ENCODE results near the gene BEND5.

The BEND5 gene

DNA sequence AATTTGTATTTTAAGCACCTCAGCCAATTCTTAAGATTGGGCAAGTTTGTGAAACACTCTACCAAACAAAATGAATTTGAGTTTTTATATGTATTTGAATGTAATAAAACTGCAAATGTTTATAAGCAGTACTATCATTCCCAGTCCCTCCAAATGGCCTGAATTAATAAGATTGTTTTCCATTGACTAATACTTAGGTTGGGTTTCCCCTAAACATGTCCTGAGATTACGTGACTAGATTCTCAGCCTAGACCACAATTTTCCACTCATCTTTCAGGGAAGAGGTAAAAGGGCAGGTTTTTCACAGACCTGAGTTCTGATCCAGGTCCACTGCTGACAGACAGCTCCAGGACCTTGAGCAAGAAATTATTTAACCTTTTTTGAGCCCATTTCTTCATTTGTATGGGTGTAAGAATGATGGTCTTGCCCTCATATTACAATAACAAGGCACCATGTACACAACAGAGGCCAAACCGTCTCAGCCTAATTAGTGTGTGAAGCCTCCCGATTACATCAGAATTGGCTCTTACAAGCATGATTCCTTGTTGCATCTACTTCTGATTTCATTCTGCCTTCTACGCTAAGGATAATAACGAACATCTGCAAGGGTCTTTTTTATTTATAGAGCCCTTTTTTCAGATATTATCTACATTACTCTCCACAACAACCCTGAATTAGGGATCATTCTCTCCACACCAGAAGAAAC is 51.2 kb downstream of the BEND5 start:
- DNase-seq (ENCODE audit: low spot score) = no peak
- Mint-ChIP-seq H3K27me3 (ENCODE audit: low read depth) (no peaks in the 10 kb centered on the region), H3K4me1 (ENCODE audit: low read depth) (no peaks in the 10 kb centered on the region), H3K9me3 (no peaks in the 10 kb centered on the region), H3K36me3 (ENCODE audit: low read depth) (no peaks in the 10 kb centered on the region), H3K27ac (no peak overlapping the region), H3K4me3 (no peak overlapping the region)

DNA sequence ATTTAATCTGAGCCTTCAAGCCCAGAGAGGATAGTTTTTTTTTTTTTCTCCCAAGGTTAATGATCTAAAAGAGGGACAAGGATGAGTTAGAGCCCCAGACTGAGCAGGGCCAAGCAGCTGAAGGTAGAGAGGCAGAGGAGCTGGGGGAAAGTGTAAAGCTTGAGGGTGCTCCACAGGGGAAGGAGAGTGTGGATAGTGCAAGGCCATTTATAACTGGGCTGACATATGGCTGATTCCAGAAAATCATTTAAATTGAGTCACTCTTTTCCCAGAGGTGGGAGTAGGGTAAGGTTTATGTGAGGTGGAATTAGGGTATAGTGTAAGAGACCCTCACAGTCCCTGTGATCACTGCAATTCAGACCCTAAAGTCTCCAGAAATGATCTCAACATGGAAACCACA is 55.8 kb downstream of the BEND5 start:
- H3K4me3 Mint-ChIP-seq = no peak overlapping the region
- no peaks in the 10 kb centered on the region for H3K9me3 Mint-ChIP-seq
- no peak for DNase-seq (ENCODE audit: low spot score)
- no peaks in the 10 kb centered on the region for H3K36me3 Mint-ChIP-seq (ENCODE audit: low read depth)
- H3K4me1 Mint-ChIP-seq (ENCODE audit: low read depth) = no peaks in the 10 kb centered on the region
- H3K27me3 Mint-ChIP-seq (ENCODE audit: low read depth) = no peaks in the 10 kb centered on the region
- no peak overlapping the region for H3K27ac Mint-ChIP-seq

DNA sequence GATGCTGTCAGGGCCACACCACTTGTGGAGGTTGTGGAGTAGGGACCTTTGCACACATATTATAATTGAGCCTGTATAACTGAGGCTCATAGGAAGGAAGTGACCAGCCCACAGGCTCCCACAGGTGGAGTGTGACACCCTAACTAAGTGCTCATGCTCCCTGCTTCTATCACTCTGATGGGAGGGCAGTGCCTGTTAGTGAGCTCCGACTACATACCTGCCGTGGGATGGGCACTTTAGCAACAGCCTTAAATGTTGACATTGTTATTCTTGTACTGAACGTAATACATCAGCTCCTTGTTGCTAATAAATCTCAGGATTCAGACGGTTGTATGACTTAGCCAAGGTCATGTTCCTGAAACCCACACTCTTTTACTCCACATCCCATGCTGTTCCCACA is 58.0 kb downstream of the BEND5 start:
- DNase-seq (ENCODE audit: low spot score) = no peak
- no peaks in the 10 kb centered on the region for H3K9me3 Mint-ChIP-seq
- no peaks in the 10 kb centered on the region for H3K27me3 Mint-ChIP-seq (ENCODE audit: low read depth)
- no peak overlapping the region for H3K4me3 Mint-ChIP-seq
- no peaks in the 10 kb centered on the region for H3K36me3 Mint-ChIP-seq (ENCODE audit: low read depth)
- H3K27ac Mint-ChIP-seq = no peak overlapping the region
- no peaks in the 10 kb centered on the region for H3K4me1 Mint-ChIP-seq (ENCODE audit: low read depth)

DNA sequence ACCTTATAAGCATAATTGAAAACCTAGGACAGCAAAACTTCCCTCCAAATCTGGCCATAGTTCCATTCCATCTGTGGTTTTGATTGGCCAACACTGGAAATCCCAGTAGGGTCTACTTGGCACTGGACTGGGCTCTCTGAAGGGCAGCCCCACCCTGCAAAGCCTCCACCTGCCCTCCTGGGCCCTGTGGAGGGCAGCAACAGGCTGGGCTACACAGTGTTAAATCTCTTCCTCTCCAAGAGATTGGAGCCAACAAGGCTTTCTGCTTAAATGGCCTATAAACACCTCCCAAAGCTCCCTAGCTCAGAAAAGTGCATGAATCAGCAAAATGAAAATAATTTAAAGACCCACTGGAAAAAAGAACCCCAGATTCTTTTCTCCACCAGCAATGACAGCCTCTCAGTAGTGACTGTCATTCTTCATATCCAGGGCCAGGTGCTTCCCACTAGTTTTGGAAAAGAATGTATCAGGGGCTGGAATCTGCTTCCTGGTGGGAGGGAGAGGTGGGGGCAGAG is 58.5 kb downstream of the BEND5 start:
- no peak overlapping the region for H3K27ac Mint-ChIP-seq
- no peaks in the 10 kb centered on the region for H3K36me3 Mint-ChIP-seq (ENCODE audit: low read depth)
- H3K4me3 Mint-ChIP-seq = no peak overlapping the region
- no peaks in the 10 kb centered on the region for H3K27me3 Mint-ChIP-seq (ENCODE audit: low read depth)
- H3K4me1 Mint-ChIP-seq (ENCODE audit: low read depth) = no peaks in the 10 kb centered on the region
- DNase-seq (ENCODE audit: low spot score) = no peak
- H3K9me3 Mint-ChIP-seq = no peaks in the 10 kb centered on the region

DNA sequence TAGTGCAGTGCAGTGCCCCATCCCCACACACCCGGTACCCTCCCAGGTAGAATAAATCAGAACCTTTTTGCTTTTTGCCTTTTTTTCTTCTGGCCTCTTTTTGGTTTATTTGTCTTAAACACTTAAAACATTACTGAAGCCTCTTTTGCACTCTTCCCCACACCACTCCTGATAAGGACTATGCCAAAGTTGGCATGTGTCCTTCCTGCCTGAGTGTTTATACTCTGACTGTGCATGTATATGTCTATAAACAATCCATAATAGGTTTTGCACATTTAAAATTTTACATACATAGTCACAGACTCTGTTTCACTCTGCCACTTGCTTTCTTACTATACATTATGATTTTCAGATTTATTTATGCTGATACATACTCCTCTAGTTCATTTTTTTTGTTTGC is 59.6 kb downstream of the BEND5 start:
- no peaks in the 10 kb centered on the region for H3K9me3 Mint-ChIP-seq

DNA sequence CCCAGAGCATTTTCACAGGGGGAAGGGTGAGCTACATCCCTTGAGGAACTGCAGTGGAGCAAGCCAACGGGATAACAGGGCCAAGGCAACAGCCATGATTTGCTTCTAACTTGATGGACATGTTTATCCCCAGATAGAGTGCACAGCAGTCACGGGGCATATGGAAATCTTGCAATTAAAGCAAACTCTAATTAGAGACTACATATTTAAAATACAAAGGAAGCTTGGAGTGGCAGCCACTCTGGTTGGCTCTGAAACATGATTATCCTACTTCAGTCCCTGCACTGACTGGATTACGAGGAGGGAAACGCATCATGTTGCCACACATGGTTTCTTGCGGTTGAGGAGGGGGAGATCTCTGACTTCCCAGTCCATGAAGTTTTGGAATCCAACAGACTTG is 60.8 kb downstream of the BEND5 start:
- Mint-ChIP-seq H3K4me3 (no peak overlapping the region), H3K36me3 (ENCODE audit: low read depth) (no peaks in the 10 kb centered on the region), H3K27me3 (ENCODE audit: low read depth) (no peaks in the 10 kb centered on the region), H3K9me3 (no peaks in the 10 kb centered on the region), H3K4me1 (ENCODE audit: low read depth) (no peaks in the 10 kb centered on the region), H3K27ac (no peak overlapping the region)
- no peak for DNase-seq (ENCODE audit: low spot score)

More for the DNA sequence above, 59.6 kb downstream of the BEND5 start:
- Mint-ChIP-seq H3K27me3 (ENCODE audit: low read depth) (no peaks in the 10 kb centered on the region), H3K4me1 (ENCODE audit: low read depth) (no peaks in the 10 kb centered on the region), H3K36me3 (ENCODE audit: low read depth) (no peaks in the 10 kb centered on the region), H3K4me3 (no peak overlapping the region), H3K27ac (no peak overlapping the region)
- no peak for DNase-seq (ENCODE audit: low spot score)

DNA sequence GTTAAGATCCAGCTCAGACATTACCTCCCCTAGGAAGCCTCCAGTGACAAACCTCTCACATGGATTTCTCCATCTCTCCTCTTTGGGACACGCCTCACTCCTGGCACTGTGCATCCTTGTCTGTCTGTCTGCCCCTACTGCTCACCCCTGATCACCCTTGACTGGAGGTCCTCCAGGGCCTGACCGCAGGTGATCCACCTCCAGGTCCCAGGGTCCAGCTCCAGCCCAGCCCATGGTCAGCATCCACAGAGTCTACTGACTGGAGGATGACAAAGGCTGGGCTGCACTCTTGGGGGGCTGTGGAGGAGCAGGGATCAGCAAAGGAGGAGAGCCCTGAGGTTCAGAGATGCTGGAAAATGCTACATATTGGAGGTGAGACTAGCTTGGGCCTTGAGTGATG is 65.8 kb downstream of the BEND5 start:
- no peaks in the 10 kb centered on the region for H3K9me3 Mint-ChIP-seq
- H3K36me3 Mint-ChIP-seq (ENCODE audit: low read depth) = no peaks in the 10 kb centered on the region
- DNase-seq (ENCODE audit: low spot score) = no peak
- no peak overlapping the region for H3K4me3 Mint-ChIP-seq
- no peak overlapping the region for H3K27ac Mint-ChIP-seq
- no peaks in the 10 kb centered on the region for H3K27me3 Mint-ChIP-seq (ENCODE audit: low read depth)
- H3K4me1 Mint-ChIP-seq (ENCODE audit: low read depth) = no peaks in the 10 kb centered on the region

DNA sequence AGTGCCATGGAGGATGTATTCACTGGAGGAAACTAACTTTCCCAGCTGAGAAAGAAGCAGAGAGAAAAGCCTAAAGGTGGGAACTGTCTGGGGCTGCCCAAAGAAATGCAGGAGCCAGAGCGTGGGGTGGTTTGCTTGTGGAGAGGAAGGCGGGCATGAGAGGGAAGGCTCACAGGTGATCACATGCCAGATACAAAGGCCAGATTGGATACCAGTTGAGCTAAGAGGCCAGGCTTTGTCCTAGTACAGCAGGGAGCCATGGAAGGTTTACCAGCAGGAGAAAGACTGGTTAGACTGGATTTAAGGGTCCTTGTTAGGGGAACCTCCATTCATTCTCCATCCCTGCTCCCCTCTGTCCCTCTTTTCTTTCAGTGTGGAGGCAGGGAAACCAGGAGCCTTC is 66.4 kb downstream of the BEND5 start:
- H3K9me3 Mint-ChIP-seq = no peaks in the 10 kb centered on the region
- H3K4me1 Mint-ChIP-seq (ENCODE audit: low read depth) = no peaks in the 10 kb centered on the region
- H3K27ac Mint-ChIP-seq = no peak overlapping the region
- H3K36me3 Mint-ChIP-seq (ENCODE audit: low read depth) = no peaks in the 10 kb centered on the region
- no peak for DNase-seq (ENCODE audit: low spot score)
- H3K4me3 Mint-ChIP-seq = no peak overlapping the region
- H3K27me3 Mint-ChIP-seq (ENCODE audit: low read depth) = peaks cover 6% of the 10 kb centered on the region

DNA sequence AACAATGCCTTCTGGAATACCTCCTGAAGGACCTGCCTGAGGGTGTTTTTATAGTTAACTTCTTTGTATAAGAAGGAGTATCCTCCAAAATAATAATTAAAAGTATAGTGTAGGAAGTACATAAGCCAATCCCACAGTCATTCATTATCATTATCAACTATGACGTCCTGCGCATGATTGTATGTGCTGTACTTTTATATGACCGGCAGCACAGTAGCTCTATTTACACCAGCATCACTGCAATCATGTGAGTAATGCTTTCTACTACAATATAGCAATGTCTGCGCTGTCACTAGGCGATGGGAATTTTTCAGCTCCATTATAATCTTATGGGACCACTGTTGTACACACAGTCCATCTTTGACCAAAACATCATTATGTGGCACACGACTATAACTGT is 72.0 kb downstream of the BEND5 start:
- peaks cover 25% of the 10 kb centered on the region for H3K27me3 Mint-ChIP-seq (ENCODE audit: low read depth)
- no peaks in the 10 kb centered on the region for H3K9me3 Mint-ChIP-seq
- no peak overlapping the region for H3K4me3 Mint-ChIP-seq

DNA sequence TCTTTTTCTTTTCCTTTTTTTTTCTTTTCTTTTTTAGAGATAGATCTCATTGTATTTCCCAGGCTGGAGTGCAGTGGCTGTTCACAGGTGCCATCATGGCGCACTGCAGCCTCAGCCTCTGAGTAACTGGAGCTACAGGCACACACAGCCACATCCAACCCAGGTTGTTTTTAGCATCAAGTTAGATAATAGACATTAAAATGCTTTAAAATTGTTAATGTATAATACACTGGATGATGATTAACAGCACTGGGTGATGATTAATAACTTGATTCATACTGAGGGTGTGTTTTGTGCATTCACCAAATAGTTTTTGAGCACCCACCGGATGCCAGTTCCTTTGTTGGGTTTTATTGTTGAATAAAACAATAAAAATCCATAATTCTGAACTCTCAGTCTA is 75.2 kb downstream of the BEND5 start:
- H3K27me3 Mint-ChIP-seq (ENCODE audit: low read depth) = peaks cover 30% of the 10 kb centered on the region
- DNase-seq (ENCODE audit: low spot score) = no peak
- H3K27ac Mint-ChIP-seq = no peak overlapping the region
- no peak overlapping the region for H3K4me3 Mint-ChIP-seq
- no peaks in the 10 kb centered on the region for H3K4me1 Mint-ChIP-seq (ENCODE audit: low read depth)
- H3K9me3 Mint-ChIP-seq = no peaks in the 10 kb centered on the region
- H3K36me3 Mint-ChIP-seq (ENCODE audit: low read depth) = no peaks in the 10 kb centered on the region

More for the DNA sequence above, 72.0 kb downstream of the BEND5 start:
- Mint-ChIP-seq H3K27ac (no peak overlapping the region), H3K36me3 (ENCODE audit: low read depth) (no peaks in the 10 kb centered on the region), H3K4me1 (ENCODE audit: low read depth) (no peaks in the 10 kb centered on the region)
- no peak for DNase-seq (ENCODE audit: low spot score)

DNA sequence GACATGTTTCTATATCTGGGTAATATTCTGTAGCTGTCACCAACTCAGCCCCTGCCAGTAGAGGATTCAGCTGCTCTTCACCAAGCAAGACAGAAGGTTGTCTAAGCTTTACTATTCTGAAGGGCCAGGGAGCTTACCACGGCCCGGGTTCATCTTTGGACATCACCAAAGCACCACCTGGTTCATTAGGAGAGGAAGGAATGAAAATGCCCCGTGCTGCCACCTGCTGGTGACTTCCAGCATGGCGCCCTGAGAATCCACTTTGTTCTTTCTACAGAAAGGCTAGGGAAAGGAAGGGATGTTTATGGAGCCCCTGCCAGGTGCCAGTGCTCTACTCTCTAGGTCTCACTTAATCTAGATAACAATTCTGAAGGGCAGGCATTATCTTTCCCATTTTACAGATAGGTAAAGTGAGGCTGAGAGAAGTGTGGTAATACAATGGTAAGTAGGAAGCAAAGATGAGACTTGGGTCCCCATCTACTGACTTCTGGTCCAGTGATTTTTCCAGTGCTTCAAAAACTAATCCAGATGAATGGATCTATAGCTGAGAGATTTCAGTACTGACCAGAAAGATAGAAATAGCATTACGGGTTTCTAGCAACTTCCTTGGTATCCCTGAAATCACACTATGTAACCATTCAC is 79.5 kb downstream of the BEND5 start:
- Mint-ChIP-seq H3K4me1 (ENCODE audit: low read depth) (no peaks in the 10 kb centered on the region), H3K27ac (no peak overlapping the region), H3K4me3 (no peak overlapping the region), H3K27me3 (ENCODE audit: low read depth) (peaks cover 15% of the 10 kb centered on the region), H3K9me3 (no peaks in the 10 kb centered on the region), H3K36me3 (ENCODE audit: low read depth) (no peaks in the 10 kb centered on the region)
- peak; percentile 35 for DNase-seq (ENCODE audit: low spot score)

DNA sequence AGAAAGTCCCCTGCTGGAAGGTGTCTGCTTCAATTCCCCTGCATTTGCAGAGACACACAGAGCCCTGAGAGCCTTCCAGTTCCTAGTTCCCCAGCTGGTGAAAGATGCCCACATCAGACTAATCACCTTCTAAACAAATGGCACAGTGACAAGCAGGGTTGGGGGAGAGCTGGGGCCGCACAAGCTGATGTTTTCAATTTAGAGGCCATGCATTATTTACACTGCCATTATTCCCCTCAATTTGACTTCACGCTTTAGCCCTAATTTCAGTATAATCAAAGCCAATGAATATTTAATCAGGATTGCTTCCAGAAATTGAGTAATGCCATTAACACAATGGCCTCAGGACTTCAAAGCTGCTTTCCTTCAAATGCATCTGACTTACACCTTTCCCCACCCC is 81.5 kb downstream of the BEND5 start:
- Mint-ChIP-seq H3K36me3 (ENCODE audit: low read depth) (no peaks in the 10 kb centered on the region), H3K9me3 (no peaks in the 10 kb centered on the region), H3K4me3 (no peak overlapping the region), H3K27ac (no peak overlapping the region), H3K4me1 (ENCODE audit: low read depth) (no peaks in the 10 kb centered on the region), H3K27me3 (ENCODE audit: low read depth) (peaks cover 5% of the 10 kb centered on the region)
- no peak for DNase-seq (ENCODE audit: low spot score)

DNA sequence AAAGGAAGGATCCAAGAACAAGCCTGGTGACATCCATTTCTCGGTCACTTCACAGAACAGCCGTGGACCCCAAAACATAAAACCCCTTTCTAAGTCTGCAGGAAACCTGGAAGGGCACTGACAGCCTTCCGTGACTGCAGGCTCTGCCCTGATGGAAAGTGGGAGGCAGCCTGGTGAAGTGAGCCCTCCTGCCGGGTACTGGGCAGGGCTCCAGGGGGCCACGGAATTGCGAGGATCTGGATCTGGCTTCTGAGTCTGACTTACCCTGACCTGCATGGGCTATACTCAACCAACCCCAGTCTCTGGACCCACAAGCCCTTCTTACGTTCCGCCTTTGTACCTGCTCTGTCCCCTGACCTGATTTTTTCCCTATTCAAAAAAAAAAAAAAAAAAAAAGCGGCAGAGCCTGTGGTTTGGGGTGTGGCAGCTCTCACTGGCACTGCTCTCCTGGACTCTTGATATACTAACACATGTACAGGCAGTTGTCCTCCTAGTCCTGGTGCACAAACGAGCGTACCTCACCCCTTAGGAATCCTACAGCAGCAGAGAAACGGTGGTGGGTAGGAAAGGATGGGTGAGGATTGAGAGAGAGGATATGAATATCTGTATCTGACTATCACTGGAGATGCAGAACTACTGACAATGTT is 82.9 kb downstream of the BEND5 start:
- DNase-seq (ENCODE audit: low spot score) = no peak
- Mint-ChIP-seq H3K27me3 (ENCODE audit: low read depth) (peaks cover under 1% of the 10 kb centered on the region), H3K9me3 (no peaks in the 10 kb centered on the region), H3K4me1 (ENCODE audit: low read depth) (no peaks in the 10 kb centered on the region), H3K4me3 (no peak overlapping the region), H3K27ac (no peak overlapping the region), H3K36me3 (ENCODE audit: low read depth) (no peaks in the 10 kb centered on the region)

DNA sequence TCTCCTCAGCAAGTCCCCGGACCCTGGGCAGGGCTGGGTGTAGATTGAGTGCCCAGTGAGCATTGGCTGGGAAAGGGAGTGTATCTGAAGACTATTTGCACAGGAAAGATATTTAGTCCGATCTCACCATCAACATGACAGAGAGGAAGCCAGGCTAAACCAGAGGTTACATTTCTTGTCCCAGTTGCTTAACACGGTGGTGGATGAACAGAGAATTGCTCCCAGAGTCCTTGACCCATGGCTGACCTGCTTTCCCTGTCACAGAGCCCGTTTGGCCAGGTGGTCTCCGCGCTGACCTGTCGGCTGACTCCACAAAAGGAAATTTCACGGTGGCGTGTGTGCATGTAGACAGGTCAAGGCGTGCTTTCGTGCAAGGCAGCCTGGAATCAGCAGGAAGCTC is 83.5 kb downstream of the BEND5 start:
- H3K27ac Mint-ChIP-seq = no peak overlapping the region
- DNase-seq (ENCODE audit: low spot score) = no peak
- H3K4me1 Mint-ChIP-seq (ENCODE audit: low read depth) = no peaks in the 10 kb centered on the region
- H3K36me3 Mint-ChIP-seq (ENCODE audit: low read depth) = no peaks in the 10 kb centered on the region
- no peak overlapping the region for H3K4me3 Mint-ChIP-seq
- H3K9me3 Mint-ChIP-seq = no peaks in the 10 kb centered on the region
- H3K27me3 Mint-ChIP-seq (ENCODE audit: low read depth) = no peaks in the 10 kb centered on the region

Data from T-helper 2 cell treated with Interferon-gamma antibody and Interleukin-4, amounts not matched to agents 5 μg/mL and 100 μg/mL, for 36 hours (primary cell).